Astrocyte (in vitro differentiated cells and primary cell): ENCODE measurements around the gene HMCN2. TPM values are rescaled to one million over a fixed set of nuclear protein-coding genes. Genes with fewer than 3 reads are reported as not detected.

Experiments
- DNase-seq: peaks from one replicate; pipeline ENCODE4 v3.0.0-alpha.2; 2010; ENCODE audit warnings: low read depth
- FAIRE-seq: peaks from 2 replicates; lab custom pipeline; 2011; peaks lifted over from hg19 to GRCh38; lab: Jason Lieb, UNC
- H2AFZ ChIP-seq: 2 replicates; pipeline ENCODE4 v1.6.0; 2012; ENCODE audit warnings: low read depth, low read length, inconsistent platforms
- H3K27ac ChIP-seq: 2 replicates; pipeline ENCODE4 v1.5.1; 2011; ENCODE audit warnings: low read depth, low read length, inconsistent platforms
- H3K27me3 ChIP-seq: 2 replicates; pipeline ENCODE4 v1.6.0; 2011; ENCODE audit warnings: low read length, inconsistent platforms; ENCODE audit not compliant: insufficient read depth
- H3K36me3 ChIP-seq: 2 replicates; pipeline ENCODE4 v1.5.1; 2011; ENCODE audit warnings: low read length, inconsistent platforms; ENCODE audit not compliant: insufficient read depth
- H3K4me1 ChIP-seq: 2 replicates; pipeline ENCODE4 v1.5.1; 2011; ENCODE audit warnings: low read length, inconsistent platforms; ENCODE audit not compliant: insufficient read depth
- H3K4me2 ChIP-seq: 2 replicates; pipeline ENCODE4 v1.6.0; 2012; ENCODE audit warnings: low read length, inconsistent platforms
- H3K4me3 ChIP-seq: 2 replicates; pipeline ENCODE4 v1.5.1; 2011; ENCODE audit warnings: low read depth, mild to moderate bottlenecking, low read length, inconsistent platforms; ENCODE audit not compliant: insufficient read depth
- H3K79me2 ChIP-seq: 2 replicates; pipeline ENCODE4 v1.6.0; 2012; ENCODE audit warnings: mild to moderate bottlenecking, low read length, inconsistent platforms; ENCODE audit not compliant: insufficient read depth
- H3K9ac ChIP-seq: 2 replicates; pipeline ENCODE4 v1.6.0; 2012; ENCODE audit warnings: mild to moderate bottlenecking, low read length, inconsistent platforms
- H3K9me3 ChIP-seq: 2 replicates; pipeline ENCODE4 v1.5.1; 2012; ENCODE audit warnings: low read depth, mild to moderate bottlenecking, low read length, inconsistent platforms; ENCODE audit not compliant: insufficient read depth
- H4K20me1 ChIP-seq: 2 replicates; pipeline ENCODE4 v1.6.0; 2012; ENCODE audit warnings: low read length, inconsistent platforms; ENCODE audit not compliant: insufficient read depth
- H3K27ac Mint-ChIP-seq: one replicate; pipeline ENCODE4 v1.8.0; 2021; ENCODE audit warnings: mild to moderate bottlenecking, mixed read lengths; ENCODE audit not compliant: unreplicated experiment
- H3K27me3 Mint-ChIP-seq: one replicate; pipeline ENCODE4 v1.8.0; 2021; ENCODE audit warnings: low read depth, mixed read lengths; ENCODE audit not compliant: unreplicated experiment
- H3K36me3 Mint-ChIP-seq: one replicate; pipeline ENCODE4 v1.8.0; 2021; ENCODE audit warnings: low read depth, mixed read lengths; ENCODE audit not compliant: unreplicated experiment
- H3K4me1 Mint-ChIP-seq: one replicate; pipeline ENCODE4 v1.8.0; 2021; ENCODE audit warnings: low read depth, mixed read lengths; ENCODE audit not compliant: unreplicated experiment
- H3K4me3 Mint-ChIP-seq: one replicate; pipeline ENCODE4 v1.8.0; 2021; ENCODE audit warnings: mild to moderate bottlenecking, moderate library complexity, mixed read lengths; ENCODE audit not compliant: unreplicated experiment
- H3K9me3 Mint-ChIP-seq: one replicate; pipeline ENCODE4 v1.8.0; 2021; ENCODE audit warnings: mild to moderate bottlenecking, mixed read lengths; ENCODE audit not compliant: unreplicated experiment
- EZH2 ChIP-seq: IDR thresholded peaks from 2 replicates; pipeline ENCODE4 v1.6.1; 2012; ENCODE audit warnings: mild to moderate bottlenecking, low read length, inconsistent platforms; ENCODE audit not compliant: insufficient read depth
- total RNA-seq: library from RNA; stranded (reverse); gene quantifications from 2 replicates; pipeline ENCODE4 v1.2.1, GENCODE V29; 2021
- TF ChIP-seq, protein P1 (sequence below): IDR thresholded peaks from 2 replicates; pipeline ENCODE4 v1.5.1; 2011; ENCODE audit warnings: low read depth, mild to moderate bottlenecking, inconsistent platforms, low read length, moderate library complexity; ENCODE audit not compliant: insufficient read depth

HMCN2 gene
- total RNA-seq, 1 donor from 2014 or later = 1.6 TPM

DNA sequence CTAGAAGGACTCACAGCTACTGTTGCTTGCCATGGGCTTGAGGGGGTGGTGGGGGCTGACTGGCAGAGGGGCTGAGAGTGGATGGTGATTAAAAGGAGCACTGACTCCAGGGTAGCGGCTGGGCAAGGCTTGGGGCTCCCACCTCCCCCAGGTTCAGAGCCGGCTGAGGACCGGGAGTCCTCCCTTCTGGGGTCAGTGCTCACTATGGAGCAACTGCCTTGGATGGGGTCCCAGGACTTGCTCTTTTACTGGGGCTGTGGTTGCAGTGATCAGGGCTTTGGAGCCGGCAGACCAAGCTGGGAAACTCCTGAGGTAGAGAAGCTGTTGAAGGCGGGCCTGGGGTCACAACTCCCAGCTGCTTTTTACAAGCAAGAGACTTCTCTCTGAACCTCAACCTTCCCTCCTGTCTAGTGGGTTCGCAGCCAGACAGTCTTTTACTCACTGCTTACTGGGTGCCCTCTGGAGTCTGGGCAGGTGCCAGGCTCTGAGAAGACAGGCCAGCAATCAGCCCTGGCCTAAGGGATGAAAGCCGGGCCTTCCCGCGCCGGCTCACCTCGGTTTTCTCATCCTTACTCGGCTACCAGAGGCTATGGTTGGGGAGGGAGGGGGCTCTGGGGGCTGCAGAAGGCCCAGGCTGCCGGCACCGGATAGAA lies 178.4 kb downstream of the HMCN2 start:
- H3K27me3 Mint-ChIP-seq = peaks cover 5% of the 10 kb centered on the region
- no peak overlapping the region for H3K27ac Mint-ChIP-seq
- H3K36me3 Mint-ChIP-seq = peaks cover 3% of the 10 kb centered on the region
- Histone ChIP-seq H3K36me3 (no peaks in the 10 kb centered on the region), H3K4me3 (no peak overlapping the region), H3K4me1 (peaks cover 22% of the 10 kb centered on the region), H3K79me2 (no peaks in the 10 kb centered on the region), H3K9ac (no peak overlapping the region), H3K27ac (no peak overlapping the region), H4K20me1 (no peaks in the 10 kb centered on the region), H3K4me2 (peak overlapping the region; percentile 86), H3K27me3 (peaks cover 8% of the 10 kb centered on the region), H2AFZ (peak overlapping the region; percentile 56), H3K9me3 (peaks cover 4% of the 10 kb centered on the region)
- peak overlapping the region; percentile 60 for H3K4me3 Mint-ChIP-seq
- peaks cover 12% of the 10 kb centered on the region for H3K9me3 Mint-ChIP-seq
- peaks cover 24% of the 10 kb centered on the region for H3K4me1 Mint-ChIP-seq
- TF ChIP-seq, protein P1, sequence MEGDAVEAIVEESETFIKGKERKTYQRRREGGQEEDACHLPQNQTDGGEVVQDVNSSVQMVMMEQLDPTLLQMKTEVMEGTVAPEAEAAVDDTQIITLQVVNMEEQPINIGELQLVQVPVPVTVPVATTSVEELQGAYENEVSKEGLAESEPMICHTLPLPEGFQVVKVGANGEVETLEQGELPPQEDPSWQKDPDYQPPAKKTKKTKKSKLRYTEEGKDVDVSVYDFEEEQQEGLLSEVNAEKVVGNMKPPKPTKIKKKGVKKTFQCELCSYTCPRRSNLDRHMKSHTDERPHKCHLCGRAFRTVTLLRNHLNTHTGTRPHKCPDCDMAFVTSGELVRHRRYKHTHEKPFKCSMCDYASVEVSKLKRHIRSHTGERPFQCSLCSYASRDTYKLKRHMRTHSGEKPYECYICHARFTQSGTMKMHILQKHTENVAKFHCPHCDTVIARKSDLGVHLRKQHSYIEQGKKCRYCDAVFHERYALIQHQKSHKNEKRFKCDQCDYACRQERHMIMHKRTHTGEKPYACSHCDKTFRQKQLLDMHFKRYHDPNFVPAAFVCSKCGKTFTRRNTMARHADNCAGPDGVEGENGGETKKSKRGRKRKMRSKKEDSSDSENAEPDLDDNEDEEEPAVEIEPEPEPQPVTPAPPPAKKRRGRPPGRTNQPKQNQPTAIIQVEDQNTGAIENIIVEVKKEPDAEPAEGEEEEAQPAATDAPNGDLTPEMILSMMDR = no peak
- TF ChIP-seq EZH2 = no peak
- DNase-seq (no peak), FAIRE-seq (no peak)

DNA sequence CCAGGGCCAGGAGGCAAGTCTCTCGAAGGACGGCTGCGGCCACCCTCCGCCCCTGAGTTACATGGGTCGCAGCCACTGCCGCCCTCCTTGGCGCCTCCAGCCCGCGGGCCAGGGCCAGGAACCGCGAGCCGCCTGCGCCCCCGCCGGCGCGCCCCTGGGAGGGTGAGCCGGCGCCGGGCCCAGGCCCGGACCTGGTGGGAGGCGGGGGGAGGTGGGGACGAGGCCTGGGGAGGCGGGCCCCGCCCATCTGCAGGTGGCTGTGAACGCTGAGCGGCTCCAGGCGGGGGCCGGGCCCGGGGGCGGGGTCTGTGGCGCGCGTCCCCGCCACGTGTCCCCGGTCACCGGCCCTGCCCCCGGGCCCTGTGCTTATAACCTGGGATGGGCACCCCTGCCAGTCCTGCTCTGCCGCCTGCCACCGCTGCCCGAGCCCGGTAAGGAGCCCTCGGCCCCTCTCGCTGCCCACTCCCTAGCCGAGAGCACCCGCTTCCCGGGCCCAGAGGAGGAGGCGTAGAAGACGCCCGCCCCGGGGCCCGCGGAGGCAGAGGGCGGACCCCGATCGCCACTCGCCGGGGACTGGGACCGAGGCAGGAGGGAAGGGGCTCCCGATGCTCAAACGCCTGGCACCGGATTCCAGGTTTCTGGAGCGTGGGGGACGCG lies 179.1 kb downstream of the HMCN2 start, which contains the start of gene ASS1:
TSS of gene ASS1 (plus strand) at position 397 of the 657 bp plus-strand sequence. CDS start 7,268 bp downstream, outside the sequence.
- Histone ChIP-seq H3K27ac (no peak within 1 kb of the TSS), H3K36me3 (no peaks in the 10 kb centered on the region), H3K79me2 (no peaks in the 10 kb centered on the region), H3K9me3 (peaks cover 4% of the 10 kb centered on the region), H3K4me2 (peak within 1 kb of the TSS; percentile 86), H3K9ac (peak within 1 kb of the TSS; percentile 58), H3K27me3 (peaks cover 8% of the 10 kb centered on the region), H3K4me3 (peak within 1 kb of the TSS; percentile 48), H4K20me1 (no peaks in the 10 kb centered on the region), H2AFZ (peak within 1 kb of the TSS; percentile 77), H3K4me1 (peaks cover 22% of the 10 kb centered on the region)
- peak; percentile 62 for TF ChIP-seq EZH2
- TF ChIP-seq, protein P1 = no peak
- peak within 1 kb of the TSS; percentile 85 for H3K27ac Mint-ChIP-seq
- peaks cover 7% of the 10 kb centered on the region for H3K9me3 Mint-ChIP-seq
- FAIRE-seq (no peak), DNase-seq (no peak)
- peaks cover 4% of the 10 kb centered on the region for H3K27me3 Mint-ChIP-seq
- peaks cover 26% of the 10 kb centered on the region for H3K4me1 Mint-ChIP-seq
- H3K4me3 Mint-ChIP-seq = peak within 1 kb of the TSS; percentile 85
- H3K36me3 Mint-ChIP-seq = peaks cover 3% of the 10 kb centered on the region
